ENCODE results near the gene EIF4A3.

DNA sequence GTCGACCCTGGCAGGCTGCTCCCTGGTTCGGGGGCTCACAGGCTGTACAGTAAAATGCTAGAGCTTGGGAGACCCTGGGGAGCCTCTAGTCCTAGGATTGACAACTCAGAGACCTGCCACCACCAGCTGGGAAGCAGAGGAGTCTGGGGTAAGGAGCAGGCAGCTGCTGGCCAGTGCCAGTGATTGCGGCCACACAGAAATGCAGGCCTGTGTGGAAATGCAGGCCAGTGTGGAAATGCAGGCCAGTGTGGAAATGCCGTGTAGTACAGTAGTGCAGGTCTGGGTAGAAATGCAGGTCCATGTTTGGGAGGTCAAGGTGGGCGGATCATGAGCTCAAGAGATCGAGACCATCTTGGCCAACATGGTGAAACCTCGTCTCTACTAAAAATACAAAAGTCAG, 49.7 kb upstream of the EIF4A3 start:
- TF ChIP-seq, protein P1, sequence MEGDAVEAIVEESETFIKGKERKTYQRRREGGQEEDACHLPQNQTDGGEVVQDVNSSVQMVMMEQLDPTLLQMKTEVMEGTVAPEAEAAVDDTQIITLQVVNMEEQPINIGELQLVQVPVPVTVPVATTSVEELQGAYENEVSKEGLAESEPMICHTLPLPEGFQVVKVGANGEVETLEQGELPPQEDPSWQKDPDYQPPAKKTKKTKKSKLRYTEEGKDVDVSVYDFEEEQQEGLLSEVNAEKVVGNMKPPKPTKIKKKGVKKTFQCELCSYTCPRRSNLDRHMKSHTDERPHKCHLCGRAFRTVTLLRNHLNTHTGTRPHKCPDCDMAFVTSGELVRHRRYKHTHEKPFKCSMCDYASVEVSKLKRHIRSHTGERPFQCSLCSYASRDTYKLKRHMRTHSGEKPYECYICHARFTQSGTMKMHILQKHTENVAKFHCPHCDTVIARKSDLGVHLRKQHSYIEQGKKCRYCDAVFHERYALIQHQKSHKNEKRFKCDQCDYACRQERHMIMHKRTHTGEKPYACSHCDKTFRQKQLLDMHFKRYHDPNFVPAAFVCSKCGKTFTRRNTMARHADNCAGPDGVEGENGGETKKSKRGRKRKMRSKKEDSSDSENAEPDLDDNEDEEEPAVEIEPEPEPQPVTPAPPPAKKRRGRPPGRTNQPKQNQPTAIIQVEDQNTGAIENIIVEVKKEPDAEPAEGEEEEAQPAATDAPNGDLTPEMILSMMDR (IDR thresholded peaks at IDR 0.05), result no peak
- TF ChIP-seq POLR2AphosphoS5 (IDR thresholded peaks at IDR 0.05) (no peak), POLR2A (IDR thresholded peaks at IDR 0.05) (no peak)

Data from transverse colon (tissue), 4 donors.